Ramos (cell line): ENCODE measurements around the gene PLPPR1.
"Not testable (repeated sequence)": the region's sequence is repeated elsewhere in the genome, so short reads cannot be mapped to it uniquely, and the experiment has no call there.

Experiments used
- in situ Hi-C: fragments of 300-500 bp; cut with MboI; formaldehyde crosslinking; loops from one replicate; pipeline ENCODE4 v1.14.3; 2022; ENCODE audit warnings: low sequenced_read_pairs; ENCODE audit not compliant: unreplicated experiment

Gene PLPPR1

DNA sequence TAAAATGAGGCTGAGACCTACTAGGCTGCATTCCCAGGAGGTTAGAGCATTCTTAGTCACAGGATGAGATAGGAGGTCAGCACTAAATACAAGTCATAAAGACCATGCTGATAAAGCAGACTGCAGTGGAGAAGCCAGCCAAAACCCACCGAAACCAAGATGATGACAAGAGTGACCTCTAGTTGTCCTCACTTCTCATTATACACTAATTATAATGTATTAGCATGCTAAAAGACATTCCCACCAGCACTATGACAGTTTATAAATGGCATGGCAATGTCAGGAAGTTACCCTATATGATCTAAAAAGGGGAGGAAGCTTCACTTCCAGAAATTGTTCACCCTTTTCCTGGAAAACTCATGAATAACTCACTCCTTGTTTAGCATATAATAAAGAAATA is 88.6 kb downstream of the PLPPR1 start:
- in situ Hi-C loops, result no loop called here

DNA sequence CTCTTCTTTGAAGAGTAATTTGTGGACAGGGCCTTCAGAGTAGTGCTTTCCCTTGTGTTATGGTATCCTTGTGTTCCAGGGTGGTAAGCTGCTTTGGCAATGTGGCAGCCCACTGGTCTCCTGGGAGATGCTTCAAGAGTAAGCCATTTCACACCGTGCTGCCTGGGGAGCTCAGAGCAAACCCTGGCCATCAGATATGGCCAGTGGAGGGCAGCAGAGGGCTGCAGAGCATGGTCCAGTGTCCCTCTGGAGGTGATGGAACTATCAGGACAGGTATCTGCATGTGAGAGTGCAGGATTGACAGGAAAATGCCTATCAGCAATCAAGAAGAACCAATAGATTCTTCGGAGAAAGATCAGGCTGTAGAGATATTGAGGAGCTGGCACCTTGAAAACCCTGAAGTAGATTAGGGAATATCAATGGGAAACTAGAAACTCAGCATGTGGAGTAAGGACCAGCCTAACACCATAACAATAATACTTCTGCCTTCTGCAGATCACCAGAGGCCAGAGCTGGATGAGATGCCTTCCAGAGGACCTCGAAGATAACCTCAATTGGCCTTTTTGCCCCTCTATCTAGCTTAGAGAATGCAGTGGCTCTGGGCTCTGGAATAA is 90.8 kb downstream of the PLPPR1 start:
- in situ Hi-C loops, result no loop called here

DNA sequence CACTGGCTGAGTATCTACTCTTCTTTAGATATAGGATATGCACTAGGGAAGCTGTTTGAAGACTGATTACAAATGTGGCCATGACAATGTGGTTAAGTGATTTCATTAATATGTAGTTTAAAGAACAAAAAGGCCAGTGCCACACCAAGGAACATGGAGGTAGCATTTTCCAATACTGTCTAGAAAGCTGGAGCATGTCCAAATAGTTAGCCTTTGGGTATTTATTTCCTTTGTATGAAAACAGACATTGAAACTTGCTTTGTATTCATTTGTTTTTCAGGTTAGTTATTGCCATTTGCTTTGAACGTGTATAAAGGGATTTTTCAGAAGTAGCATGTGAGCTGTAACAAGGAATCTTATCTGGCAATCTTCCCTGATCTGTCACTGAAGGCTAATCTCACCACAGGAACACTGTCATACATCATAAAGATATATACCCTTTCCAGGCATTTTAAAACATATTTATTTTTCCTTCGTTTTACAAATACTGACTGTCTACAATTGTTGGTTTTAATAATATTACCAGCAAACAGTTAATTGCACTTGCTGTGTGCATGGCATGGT is 93.4 kb downstream of the PLPPR1 start:
- in situ Hi-C loops, result no loop called here

- in situ Hi-C loops, result no loop called here
Measured at GRCh38 chr9:101126556-101126955, 98.0 kb downstream of the PLPPR1 start.

GRCh38 chr9:101127369-101127768 is 98.8 kb downstream of the PLPPR1 start:
- in situ Hi-C loops, result not testable (repeated sequence)

DNA sequence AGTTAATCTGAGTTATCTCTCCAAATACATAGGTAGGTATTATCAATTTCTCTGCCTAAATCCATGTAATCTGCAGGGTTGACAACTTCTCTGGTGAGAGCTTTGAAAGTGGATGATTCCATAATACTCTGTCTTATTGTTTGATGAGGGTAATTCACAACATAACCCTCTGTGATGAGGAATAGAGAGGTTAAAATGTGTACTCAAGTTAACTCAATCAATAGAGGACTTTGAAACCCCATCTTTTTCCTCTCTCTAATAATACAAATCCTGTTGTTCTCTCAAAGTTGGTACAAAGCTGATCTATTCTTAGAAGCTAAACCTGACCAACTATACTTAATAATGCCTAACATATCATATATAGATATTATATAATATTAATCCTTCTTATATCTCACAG is 100.1 kb downstream of the PLPPR1 start:
- in situ Hi-C loops, result no loop called here

- in situ Hi-C loops, result no loop called here
Measured at GRCh38 chr9:101130054-101130453, 101.5 kb downstream of the PLPPR1 start.

DNA sequence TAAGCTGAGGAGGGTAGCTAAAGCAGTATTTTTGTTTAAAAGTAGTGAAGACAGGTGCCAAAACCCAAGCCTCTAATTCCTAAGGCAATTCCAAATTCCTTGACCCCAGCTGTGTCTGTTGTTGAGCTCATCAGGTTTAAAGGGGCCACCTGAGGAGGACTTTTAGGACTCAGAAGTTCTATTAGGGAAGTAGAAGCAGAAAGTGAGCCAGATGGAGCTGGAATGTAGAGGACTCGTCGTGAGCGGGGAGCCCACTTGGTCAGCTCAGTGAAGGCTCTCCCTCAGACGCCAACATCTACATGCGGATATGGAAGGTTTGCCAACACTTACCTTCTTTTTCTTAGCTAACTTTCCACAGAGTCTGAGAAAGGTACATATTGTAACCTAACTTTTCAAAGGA is 102.8 kb downstream of the PLPPR1 start:
- in situ Hi-C loops, result no loop called here

- in situ Hi-C loops, result no loop called here
Measured at GRCh38 chr9:101132801-101133200, 104.3 kb downstream of the PLPPR1 start.

- in situ Hi-C loops, result no loop called here
Measured at GRCh38 chr9:101138509-101138908, 110.0 kb downstream of the PLPPR1 start.

DNA sequence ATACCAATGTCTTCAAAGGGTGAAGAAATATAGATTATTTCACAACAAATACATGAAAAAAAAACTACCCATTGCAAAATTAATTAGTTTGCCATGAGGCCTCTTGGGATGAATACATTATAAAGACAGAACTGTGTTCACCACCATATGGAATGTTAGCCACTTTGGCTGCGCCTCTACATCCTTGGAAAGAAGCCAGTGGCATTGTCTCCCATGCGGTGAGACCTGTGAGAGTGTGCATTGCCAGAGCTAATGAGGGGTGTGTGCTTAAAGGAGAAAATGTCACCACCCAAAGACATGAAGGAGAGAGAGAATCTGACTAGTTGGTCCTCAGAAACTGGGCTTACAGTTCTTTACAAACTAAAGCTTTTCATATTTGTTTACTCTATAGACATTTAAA is 110.6 kb downstream of the PLPPR1 start:
- in situ Hi-C loops, result no loop called here

DNA sequence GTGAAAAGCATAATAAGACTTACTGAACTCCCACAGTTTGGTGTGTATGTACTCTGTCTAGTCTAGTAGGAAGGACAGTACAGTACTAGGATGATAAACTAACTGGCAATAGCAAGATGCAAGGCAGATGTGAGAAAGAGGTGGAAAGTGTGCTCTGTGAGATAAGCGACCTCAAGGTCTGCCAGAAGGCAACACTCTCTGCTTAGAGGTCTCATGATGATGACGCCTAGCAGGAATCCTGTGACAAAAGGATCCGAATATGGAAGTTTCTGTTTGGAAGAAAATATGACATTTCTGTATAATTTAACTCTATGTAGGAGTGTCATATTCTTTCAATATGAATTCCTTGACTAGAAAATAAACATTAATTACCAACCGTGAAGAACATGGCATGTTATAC is 112.2 kb downstream of the PLPPR1 start:
- in situ Hi-C loops, result no loop called here

GRCh38 chr9:101146508-101146907 is 118.0 kb downstream of the PLPPR1 start:
- in situ Hi-C loops, result no loop called here

DNA sequence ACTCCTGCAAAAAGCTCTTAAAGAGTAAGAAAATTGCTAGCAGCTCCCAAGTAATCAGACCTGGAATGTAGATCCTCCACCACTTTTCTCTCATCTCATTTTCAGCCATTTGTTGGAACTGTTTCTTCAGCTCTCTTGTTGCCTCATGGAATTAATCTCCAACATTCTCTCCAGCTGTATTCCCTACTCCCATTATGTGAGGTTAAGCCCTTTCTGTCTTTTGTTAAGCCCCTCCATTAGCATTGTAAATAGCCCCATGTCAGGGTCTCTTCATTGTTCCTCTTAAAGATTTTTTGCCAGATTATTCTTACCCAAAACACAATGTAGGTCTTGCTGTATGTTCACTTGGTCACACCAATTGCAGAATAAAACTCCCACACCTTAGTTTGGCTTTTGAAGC is 119.8 kb downstream of the PLPPR1 start:
- in situ Hi-C loops, result no loop called here

GRCh38 chr9:101158361-101158760 is 129.8 kb downstream of the PLPPR1 start:
- in situ Hi-C loops, result no loop called here

DNA sequence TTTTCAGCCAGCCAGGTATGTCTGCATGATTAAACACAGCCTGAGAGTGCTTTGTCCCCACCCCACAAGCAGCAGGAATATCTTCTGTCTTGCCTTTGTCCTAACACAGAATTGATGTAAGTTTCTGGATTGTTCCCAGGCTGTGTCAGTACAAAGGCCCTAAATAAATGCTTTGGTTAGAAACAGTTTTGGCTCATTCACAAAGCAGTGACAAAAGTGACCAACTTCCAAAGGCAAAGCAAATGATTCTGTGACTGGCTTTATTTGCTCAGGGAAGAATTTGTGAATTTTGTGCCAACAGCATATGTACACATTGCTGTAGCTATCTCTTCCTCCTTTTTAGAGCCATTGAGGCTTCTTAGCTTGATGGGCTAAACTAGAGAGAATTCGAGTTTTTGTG is 133.7 kb downstream of the PLPPR1 start:
- in situ Hi-C loops, result no loop called here

GRCh38 chr9:101165131-101165530 is 136.6 kb downstream of the PLPPR1 start:
- in situ Hi-C loops, result no loop called here

DNA sequence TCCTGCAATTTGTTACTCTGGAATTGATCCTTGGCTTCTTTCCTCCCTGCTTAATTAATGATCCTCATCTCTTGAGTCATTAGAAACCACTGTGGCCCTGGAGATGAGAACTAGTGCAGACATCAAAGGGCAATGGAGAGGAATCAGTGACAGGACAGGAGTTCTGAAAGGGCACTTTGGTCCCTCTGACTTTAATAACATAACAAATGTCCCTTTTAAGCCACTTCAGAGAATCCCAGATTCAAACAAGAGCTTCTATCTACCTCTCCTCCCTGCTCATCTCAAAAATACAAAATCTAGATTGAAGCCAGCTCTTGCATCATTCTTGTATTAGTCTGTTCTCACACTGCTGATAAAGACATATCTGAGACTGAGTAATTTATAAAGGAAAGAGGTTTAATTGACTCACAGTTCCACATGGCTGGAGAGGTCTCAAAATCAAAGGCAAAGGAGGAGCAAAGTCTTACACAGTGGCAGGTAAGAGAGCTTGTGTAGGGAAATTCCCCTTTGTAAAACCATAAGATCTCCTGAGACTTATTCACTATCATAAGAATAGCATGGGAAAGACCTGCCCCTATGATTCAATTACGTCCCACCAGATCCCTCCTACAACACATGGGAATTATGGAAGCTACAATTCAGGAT is 139.1 kb downstream of the PLPPR1 start:
- in situ Hi-C loops, result no loop called here

- in situ Hi-C loops, result no loop called here
Measured at GRCh38 chr9:101172616-101173015, 144.1 kb downstream of the PLPPR1 start.

DNA sequence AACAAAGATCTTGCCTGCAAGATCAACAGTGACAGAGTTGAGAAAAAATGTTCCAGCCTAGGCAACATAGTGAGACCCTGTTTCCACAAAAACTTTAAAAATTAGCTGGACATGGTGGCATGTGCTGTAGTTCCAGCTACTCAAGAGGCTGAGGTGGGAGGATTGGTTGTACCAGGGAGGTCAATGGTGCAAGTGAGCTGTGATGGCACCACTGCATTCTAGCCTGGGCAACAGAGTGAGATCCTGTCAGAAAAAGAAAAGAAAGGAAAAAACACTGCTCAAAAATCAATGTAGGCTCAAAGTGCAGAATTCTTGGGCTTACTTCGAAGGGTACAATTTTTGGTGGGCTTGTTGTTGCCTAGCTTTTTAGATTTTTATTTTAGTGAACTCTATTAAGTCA is 145.4 kb downstream of the PLPPR1 start:
- in situ Hi-C loops, result no loop called here

GRCh38 chr9:101176384-101176783 is 147.9 kb downstream of the PLPPR1 start:
- in situ Hi-C loops, result no loop called here

DNA sequence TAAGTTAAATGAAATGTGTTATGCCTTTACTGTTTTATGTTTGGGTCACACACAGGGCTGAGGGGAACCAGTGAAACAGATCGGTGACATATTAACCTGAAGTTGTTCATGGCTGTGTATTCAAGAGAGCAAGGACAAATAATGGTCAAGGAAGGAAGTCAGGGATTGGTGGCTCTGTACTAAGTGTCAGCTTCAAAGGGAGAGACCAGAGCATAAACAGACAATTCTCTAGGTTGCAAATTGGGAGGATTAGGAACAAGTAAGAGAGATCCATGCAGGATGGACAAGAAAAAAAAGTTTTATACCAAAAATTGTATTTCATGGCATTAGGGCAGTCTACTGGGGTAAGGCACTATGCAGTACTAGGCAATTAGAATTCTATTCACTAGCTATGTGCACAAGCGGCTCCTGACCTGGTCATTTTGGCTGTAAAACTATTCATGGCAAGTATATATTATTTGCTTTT is 156.3 kb downstream of the PLPPR1 start:
- in situ Hi-C loops, result no loop called here
